Activated CD4-positive, alpha-beta T cell treated with anti-CD3 and anti-CD28 coated beads, Interleukin-2, Interleukin-4, amounts not matched to agents 100 ng/mL and 50 ng/mL, durations not matched to agents 16 hours and 8 hours (primary cell): Measurements from ENCODE around the gene APLP2.

Experiments used
- DNase-seq: peaks from one replicate; pipeline ENCODE4 v3.0.0-alpha.2; 2020; ENCODE audit warnings: low spot score

APLP2 gene

GRCh38 chr11:130146796-130147195 is 77.1 kb downstream of the APLP2 start:
- no peak for DNase-seq

DNA sequence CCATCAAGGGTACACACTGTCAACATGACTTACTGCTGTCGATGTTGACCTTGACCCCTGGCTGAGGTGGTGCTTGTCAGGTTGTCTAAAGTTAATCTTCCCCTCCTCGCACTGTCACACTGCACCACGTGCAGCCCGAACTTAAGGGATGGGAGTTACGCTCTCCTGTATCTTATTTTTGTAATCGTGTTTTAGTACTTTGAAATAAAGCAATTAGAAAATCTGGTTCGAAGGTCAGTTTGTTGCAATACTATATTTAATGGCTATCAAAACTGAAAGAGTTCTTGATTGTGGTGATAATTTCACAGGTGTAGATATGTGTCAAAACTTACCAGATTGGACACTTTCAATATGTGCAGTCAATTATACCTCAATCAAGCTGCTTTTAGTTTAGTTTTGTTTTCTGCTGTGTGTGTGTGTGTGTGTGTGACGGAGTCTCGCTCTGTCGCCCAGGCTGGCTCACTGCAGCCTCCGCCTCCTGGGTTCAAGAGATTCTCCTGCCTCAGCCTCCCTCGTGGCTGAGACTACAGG is 79.2 kb downstream of the APLP2 start:
- no peak for DNase-seq

GRCh38 chr11:130150790-130151189 is 81.1 kb downstream of the APLP2 start:
- no peak for DNase-seq

DNA sequence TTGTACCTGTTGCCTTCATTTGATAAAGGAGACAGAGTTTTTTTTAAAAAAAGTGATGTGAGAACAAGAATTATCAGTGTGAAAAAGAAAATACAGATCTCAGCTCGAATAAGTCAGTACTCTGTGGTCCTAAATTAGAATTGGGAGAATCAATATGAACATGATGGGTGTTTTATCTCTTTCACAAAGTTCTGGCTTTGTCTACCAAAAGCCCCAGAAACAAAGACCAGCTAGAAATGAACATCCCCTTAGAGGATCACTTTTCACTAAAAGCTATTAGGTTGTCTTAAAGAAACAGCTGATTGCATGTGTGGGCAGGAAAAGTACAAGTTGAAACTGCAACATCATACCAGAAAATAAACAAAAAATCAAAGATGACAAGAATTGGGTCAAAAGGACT is 81.5 kb downstream of the APLP2 start:
- DNase-seq: no peak

DNA sequence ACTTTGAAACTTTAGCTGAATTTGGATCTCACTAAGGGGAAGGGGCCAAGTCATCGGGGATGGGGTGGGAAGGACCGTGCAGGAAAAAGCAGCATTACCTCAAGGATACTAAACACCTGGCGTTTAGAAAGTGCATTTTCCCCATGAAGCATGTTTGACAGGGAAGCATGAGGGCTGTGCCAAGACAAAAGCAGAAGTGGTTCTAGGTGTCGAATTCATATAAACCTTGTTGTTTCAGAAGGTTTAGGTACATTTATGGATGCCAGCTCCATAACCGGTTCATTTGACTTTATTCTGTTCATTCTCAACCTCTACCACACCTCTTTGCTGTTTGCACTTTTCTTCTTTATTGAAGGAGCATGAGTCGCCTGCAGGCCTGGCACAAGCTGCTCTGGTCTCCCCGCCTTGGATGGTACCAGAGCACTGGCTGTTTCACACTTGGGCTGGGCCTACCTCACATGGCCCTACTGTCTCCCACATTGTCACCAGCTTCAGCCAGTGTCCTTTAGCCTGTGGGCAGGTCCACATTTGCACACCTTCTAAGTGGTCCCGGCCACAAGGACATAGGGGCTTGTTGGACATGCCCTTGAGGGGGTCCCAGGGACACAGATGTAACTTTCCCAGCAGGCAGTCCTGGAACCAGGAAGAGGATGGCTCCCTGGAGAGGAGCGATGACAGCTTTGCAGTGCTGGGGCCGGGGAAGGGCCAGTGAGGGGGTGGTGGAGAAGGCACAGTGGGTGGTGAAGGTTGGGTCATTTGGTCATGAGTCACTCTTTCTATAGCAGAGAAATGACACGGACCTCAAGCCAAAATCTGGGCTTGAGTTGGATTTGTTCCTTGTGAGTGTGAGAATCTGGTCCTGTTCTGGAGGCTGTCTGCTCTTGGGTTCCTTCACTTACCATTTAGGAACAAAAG is 86.7 kb downstream of the APLP2 start:
- no peak for DNase-seq

- DNase-seq: no peak
Measured at GRCh38 chr11:130157101-130157500, 87.4 kb downstream of the APLP2 start.

- DNase-seq: no peak
Measured at GRCh38 chr11:130157840-130158239, 88.1 kb downstream of the APLP2 start.

DNA sequence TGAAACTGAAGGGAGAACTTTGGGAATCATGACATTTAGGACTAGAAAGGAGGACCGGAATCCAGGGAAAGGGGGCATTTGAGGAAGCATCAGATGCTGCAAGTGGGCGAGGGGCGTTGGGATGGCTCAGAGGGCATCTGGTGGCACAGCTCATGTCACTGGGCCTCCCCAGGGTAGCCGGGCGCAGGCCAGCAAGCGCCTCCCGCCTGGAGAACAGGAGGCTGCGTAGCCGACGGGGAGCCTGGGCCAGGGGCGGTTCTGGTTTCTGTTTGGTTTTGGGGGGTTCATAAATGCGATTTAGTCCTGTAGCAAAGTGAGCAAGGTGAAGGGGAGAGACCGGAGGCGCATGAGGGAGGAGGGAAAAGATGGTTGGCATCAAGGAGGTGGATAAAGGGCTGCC is 89.4 kb downstream of the APLP2 start:
- no peak for DNase-seq

DNA sequence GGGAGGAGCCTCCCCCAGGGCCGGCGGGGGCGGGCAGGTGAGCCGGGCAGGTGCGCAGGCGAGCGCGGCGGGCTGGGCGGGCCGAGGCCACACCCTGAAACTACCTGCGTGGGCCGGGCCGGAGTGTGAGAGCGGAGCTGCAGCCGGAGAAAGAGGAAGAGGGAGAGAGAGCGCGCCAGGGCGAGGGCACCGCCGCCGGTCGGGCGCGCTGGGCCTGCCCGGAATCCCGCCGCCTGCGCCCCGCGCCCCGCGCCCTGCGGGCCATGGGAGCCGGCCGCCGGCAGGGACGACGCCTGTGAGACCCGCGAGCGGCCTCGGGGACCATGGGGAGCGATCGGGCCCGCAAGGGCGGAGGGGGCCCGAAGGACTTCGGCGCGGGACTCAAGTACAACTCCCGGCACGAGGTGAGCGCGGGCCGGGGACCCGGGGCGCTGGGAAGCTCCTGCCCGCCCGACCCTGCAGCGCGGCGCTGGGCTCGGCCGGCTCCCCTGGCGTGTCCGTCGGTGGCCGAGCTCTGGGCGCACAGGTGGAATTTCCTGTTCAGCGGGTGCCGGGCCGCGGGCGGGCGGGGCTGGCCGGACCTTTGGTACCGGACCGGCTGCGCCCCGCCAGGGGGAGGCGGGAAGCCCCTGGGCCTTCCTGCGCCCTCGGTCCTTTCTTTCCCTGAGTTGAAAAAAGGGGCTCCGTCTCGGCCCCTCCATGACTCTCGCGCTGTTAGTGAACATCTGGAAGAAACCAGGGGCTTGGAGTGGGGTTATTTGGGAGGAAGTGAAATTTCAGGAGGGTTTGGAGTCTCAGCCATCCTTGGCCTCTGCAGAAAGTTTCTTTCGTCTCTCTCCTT is 90.2 kb downstream of the APLP2 start, which contains the start of gene ST14:
Gene ST14 (plus strand): TSS at position 126 of the 841 bp plus-strand sequence. CDS start 198 bp downstream, at position 324.
- no peak for DNase-seq

DNA sequence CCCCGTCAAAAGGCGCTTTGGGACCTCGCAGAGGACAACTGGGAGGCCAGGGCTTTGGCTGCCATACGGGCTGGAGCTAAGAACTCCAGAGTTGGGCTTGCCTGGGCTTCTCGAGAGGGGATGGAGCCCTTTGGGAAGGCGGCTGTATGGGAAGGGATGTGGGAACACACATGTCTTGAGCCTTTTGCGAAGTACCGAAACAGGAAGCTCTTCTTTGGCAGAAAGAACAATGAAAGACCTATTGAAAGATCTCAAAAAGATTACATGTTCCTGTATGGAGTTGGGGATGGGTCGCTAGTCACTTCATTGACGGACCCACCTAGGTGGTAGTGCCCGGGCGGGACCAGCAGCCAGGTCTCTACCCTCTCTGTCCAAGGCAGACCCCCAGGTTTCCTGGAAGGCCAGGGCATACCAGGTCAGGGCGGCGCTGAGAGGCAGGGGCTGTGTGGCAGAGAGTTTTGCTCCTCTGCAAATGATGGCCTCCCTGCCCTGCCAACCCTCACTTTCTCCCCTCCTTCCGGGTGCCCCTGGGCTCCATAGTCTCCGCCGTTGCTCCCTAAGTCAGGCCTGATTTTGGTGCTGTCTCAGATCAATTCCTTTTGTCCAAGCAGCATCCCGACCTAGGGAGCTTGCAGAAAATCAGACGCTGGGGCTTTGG is 90.9 kb downstream of the APLP2 start:
- DNase-seq: no peak

DNA sequence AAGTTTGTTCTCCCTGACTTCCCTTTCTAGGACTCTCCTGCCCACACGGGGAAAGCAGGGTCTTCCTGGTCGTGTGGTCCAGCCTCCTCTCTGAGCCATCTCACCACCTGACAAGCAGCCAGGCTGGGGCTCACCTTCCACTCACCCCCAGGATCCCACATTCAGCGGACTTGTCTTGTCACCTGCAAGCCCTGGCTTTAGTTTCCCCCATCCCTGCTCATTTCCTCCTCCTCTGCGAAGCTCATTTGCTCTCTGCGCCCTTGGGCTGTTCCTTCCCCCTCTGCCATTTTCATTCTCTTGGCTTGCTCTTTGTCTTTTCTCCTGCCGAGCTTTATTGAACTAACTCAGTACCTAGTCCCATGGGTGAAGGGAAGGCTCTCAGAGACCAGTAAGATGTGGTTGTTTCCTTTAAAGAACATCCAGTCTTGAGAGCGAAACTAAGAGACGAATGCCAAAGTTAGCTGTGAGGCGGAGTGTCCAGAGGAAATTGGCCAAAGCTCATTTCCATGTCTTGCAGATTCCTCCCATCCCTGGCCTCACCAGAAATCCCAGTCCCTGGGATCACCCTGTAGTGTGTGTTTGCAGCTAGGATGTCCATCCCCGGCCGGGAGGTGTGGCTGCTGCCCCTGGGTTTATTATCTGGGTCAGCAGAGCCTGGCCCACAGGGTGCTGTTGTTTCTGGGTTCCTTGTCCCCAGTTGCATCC is 91.9 kb downstream of the APLP2 start:
- DNase-seq: no peak

- no peak for DNase-seq
Measured at GRCh38 chr11:130162733-130163132, 93.0 kb downstream of the APLP2 start.

DNA sequence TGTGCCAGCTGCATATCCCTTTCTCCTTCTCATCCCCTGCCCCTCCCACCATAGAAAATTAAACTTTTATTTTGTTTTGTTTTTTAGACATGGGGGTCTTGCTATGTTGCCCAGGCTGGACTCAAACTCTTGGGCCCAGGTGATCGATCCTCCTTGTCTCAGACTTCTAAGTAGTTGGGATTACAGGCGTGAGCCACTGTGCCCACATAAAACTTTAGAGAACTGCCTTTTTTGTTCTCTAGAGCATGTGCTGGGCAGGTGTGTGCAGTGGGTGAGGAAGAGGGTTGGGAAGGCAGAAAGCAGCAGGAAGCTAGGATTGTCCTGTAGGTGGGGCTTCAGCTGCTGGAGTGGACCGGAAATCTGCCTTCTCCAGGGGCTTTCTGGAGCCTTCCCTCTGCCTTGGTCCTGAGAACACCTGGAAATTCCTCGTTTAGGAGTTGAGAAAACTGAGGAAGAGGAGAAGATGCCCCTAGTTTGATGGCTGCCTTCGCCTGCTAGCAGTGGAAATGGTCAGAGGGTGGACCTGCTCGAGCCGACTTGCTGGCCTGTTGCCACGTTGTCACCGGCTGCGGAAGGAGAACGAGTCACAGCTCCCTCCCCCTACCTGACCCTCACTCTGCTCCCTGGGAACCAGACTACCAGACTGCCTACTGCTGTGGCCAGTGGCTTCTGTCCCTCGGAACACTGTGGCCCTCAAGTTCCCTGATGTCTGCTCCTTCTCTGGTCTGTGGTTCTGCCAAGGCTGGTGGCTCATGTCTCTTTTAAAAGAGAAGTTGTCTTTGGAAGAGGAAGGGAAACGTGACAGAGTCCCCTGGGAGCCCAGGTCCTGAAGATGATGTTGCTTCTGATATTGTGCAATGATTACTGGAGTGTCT is 93.9 kb downstream of the APLP2 start:
- no peak for DNase-seq

GRCh38 chr11:130164221-130164570 is 94.5 kb downstream of the APLP2 start:
- no peak for DNase-seq

DNA sequence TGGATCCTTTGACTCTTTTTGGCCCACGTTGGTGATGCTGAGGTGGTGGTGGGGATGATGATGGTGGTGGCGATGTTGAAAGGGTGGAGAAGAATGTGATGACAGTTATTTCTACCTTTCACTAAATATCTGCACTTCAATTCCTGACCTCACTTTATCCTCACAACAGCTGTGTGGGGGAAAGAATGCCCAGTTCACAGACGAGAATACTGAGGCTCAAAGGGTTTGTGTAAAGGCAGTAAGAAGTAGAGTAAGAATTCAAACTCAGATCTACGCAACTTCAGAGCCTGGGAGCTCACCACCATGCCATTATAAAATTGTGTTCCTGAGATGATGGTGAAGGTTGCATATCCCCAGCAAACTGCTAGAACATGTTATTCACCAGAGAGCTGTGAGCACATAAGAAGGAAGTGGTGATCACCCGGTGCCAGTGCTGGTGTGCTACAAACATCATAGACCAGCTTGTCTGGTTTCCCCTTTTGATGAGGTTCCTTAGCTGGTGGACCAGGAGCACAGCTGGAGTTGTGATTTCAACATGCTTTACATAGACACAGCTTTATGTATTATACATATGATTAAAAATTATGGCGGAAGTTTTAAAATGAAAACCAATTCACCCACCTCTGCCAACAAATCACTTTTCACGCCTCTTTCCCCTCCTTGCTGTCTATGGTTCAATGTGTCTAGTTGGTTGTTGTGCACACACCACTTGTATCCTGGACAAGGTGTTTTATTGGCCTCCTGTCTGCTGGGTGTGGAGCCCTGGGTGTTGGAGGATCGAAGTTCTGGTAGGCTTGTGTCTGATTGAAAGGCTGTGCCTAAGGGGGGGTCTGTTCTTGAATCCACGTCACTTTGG is 96.1 kb downstream of the APLP2 start:
- DNase-seq: no peak

DNA sequence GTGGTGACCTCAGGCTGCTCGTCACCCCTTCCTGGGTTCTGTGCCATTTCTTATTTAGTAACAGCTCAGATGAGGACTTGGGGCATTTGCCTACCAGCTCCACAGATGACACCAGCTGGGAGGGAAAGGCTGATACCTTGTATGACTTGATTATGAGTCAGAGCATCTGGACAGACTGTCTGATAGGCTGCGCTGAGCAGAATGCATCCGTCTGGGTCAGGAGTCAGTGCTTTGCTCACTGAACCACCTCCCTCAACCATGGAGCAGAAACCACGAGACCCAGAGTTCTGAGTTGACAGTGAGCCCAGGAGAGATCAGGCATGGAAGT is 96.7 kb downstream of the APLP2 start:
- no peak for DNase-seq

GRCh38 chr11:130167146-130167545 is 97.5 kb downstream of the APLP2 start:
- DNase-seq: no peak

- DNase-seq: no peak
Measured at GRCh38 chr11:130168105-130168504, 98.4 kb downstream of the APLP2 start.

GRCh38 chr11:130170345-130170744 is 100.7 kb downstream of the APLP2 start:
- no peak for DNase-seq

DNA sequence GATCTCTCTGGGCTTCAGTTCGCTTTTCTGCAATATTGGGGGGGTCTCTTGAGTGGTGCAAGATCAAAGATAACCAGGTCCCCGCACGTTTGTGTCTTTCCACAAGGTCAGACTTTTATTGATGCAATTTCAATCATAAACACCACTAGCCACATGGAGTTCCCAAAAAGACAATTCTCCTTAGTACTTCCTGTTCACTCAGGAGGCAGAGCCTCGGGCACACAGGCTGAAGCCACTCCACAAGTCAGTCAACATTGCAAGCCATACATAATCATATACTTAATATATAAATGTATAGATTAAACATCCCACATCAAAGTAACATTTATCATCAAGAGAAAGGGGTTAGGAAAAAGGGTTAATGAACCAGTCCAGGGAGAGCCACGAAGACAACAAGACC is 101.8 kb downstream of the APLP2 start:
- DNase-seq: no peak
